IMR-90 (cell line): ENCODE results near the gene TBC1D1. TPM values are rescaled to one million over a fixed set of nuclear protein-coding genes. Genes with fewer than 3 reads are reported as not detected.

Source experiments
- ATAC-seq: fragments of 200-7000 bp; cut with Tn5 transposase; 2 replicates; pipeline ENCODE4 v1.9.1; 2020; ENCODE audit warnings: low read depth, mild to moderate bottlenecking, moderate library complexity
- BruUV-seq: library from RNA; stranded (reverse); fragments of 400-500 nt; replicated peaks from 2 replicates; lab custom pipeline; 2021; lab: Mats Ljungman, UMichigan
- CTCF ChIA-PET: fragments of 300-600 bp; formaldehyde crosslinking; extraction: SDS; loops from one replicate; lab custom pipeline; 2021; ENCODE audit warnings: antibody characterized with exemption; lab: Yijun Ruan, JAX
- POLR2A ChIA-PET: fragments of 300-600 bp; sonication (Branson Sonifier 250); formaldehyde crosslinking; loops from one replicate; lab custom pipeline; 2022; ENCODE audit warnings: antibody characterized with exemption; ENCODE audit not compliant: unreplicated experiment; lab: Charles Lee
- DNase-seq: peaks from one replicate; pipeline ENCODE4 v3.0.0; 2013
- H2AFZ ChIP-seq: replicated peaks from 2 replicates; pipeline ENCODE3; 2013; ENCODE audit warnings: low read length, mild to moderate bottlenecking; ENCODE audit not compliant: poor library complexity
- H2AK5ac ChIP-seq: 2 replicates; pipeline ENCODE4 v1.6.1; 2013; ENCODE audit warnings: low read depth, low read length, inconsistent platforms
- H2AK9ac ChIP-seq: replicated peaks from 2 replicates; pipeline ENCODE3; 2013; ENCODE audit warnings: mild to moderate bottlenecking, low read depth, low read length, moderate library complexity; ENCODE audit not compliant: poor library complexity
- H2BK120ac ChIP-seq: 2 replicates; pipeline ENCODE4 v1.6.1; 2013; ENCODE audit warnings: low read depth, low read length, inconsistent platforms
- H2BK15ac ChIP-seq: 3 replicates; pipeline ENCODE4 v1.6.1; 2013; ENCODE audit warnings: low read depth, low read length, inconsistent platforms
- H2BK20ac ChIP-seq: 2 replicates; pipeline ENCODE4 v1.6.1; 2013; ENCODE audit warnings: low read depth, mild to moderate bottlenecking, inconsistent platforms, low read length, moderate library complexity
- H2BK5ac ChIP-seq: 2 replicates; pipeline ENCODE4 v1.6.1; 2013; ENCODE audit warnings: mild to moderate bottlenecking, low read depth, low read length, inconsistent platforms; ENCODE audit not compliant: poor library complexity, severe bottlenecking
- H3K14ac ChIP-seq: replicated peaks from 2 replicates; pipeline ENCODE4 v1.6.1; 2013; ENCODE audit warnings: low read depth, low read length, inconsistent platforms
- H3K18ac ChIP-seq: 2 replicates; pipeline ENCODE4 v1.6.1; 2013; ENCODE audit warnings: low read depth, low read length, control low read depth
- H3K23ac ChIP-seq: 2 replicates; pipeline ENCODE4 v1.6.1; 2013; ENCODE audit warnings: low read depth, low read length, inconsistent platforms
- H3K27ac ChIP-seq: 2 replicates; pipeline ENCODE4 v1.5.1; 2013; ENCODE audit warnings: mild to moderate bottlenecking, control low read depth, low read length; ENCODE audit not compliant: insufficient read depth
- H3K27me3 ChIP-seq: 2 replicates; pipeline ENCODE4 v1.6.1; 2013; ENCODE audit warnings: low read length; ENCODE audit not compliant: control insufficient read depth, insufficient read depth
- H3K36me3 ChIP-seq: 2 replicates; pipeline ENCODE4 v1.6.1; 2013; ENCODE audit warnings: low read length, mixed read lengths; ENCODE audit not compliant: control insufficient read depth, insufficient read depth
- H3K4ac ChIP-seq: 2 replicates; pipeline ENCODE4 v1.6.1; 2013; ENCODE audit warnings: low read depth, low read length, inconsistent platforms
- H3K4me1 ChIP-seq: 2 replicates; pipeline ENCODE4 v1.6.1; 2013; ENCODE audit warnings: low read length, mixed read lengths; ENCODE audit not compliant: control insufficient read depth, insufficient read depth
- H3K4me2 ChIP-seq: 2 replicates; pipeline ENCODE4 v1.6.1; 2013; ENCODE audit warnings: low read depth, mild to moderate bottlenecking, control low read depth, low read length, moderate library complexity
- H3K4me3 ChIP-seq: 2 replicates; pipeline ENCODE4 v1.5.1; 2013; ENCODE audit warnings: low read depth, mild to moderate bottlenecking, control low read depth, low read length, moderate library complexity; ENCODE audit not compliant: insufficient read depth
- H3K56ac ChIP-seq: 2 replicates; pipeline ENCODE4 v1.6.1; 2013; ENCODE audit warnings: low read length, inconsistent platforms; ENCODE audit not compliant: insufficient read depth; ENCODE audit errors: extremely low read depth
- H3K79me1 ChIP-seq, 2 experiments: 2 replicates each; pipeline ENCODE4 v1.6.1; 2013; ENCODE audit warnings: low read length in 2 of 2, inconsistent platforms in 1 of 2, low read depth in 1 of 2
- H3K9ac ChIP-seq: 2 replicates; pipeline ENCODE4 v1.6.1; 2013; ENCODE audit warnings: low read depth, low read length, control low read depth
- H3K9me1 ChIP-seq: 2 replicates; pipeline ENCODE4 v1.6.1; 2013; ENCODE audit warnings: low read length, inconsistent platforms; ENCODE audit not compliant: insufficient read depth
- H3K9me3 ChIP-seq: 2 replicates; pipeline ENCODE4 v1.6.1; 2013; ENCODE audit warnings: low read length; ENCODE audit not compliant: control insufficient read depth, insufficient read depth
- H4K20me1 ChIP-seq: 2 replicates; pipeline ENCODE4 v1.6.1; 2013; ENCODE audit warnings: low read length, inconsistent platforms; ENCODE audit not compliant: insufficient read depth
- H4K5ac ChIP-seq: 2 replicates; pipeline ENCODE4 v1.6.1; 2013; ENCODE audit warnings: mild to moderate bottlenecking, low read depth, low read length, control low read depth
- H4K8ac ChIP-seq, 2 experiments: 2 replicates each; pipeline ENCODE4 v1.6.1; 2013; ENCODE audit warnings: low read depth in 2 of 2, low read length in 2 of 2, control low read depth in 1 of 2, inconsistent platforms in 1 of 2
- H4K91ac ChIP-seq: 2 replicates; pipeline ENCODE4 v1.6.1; 2013; ENCODE audit warnings: low read depth, low read length, inconsistent platforms; ENCODE audit not compliant: insufficient read depth
- BHLHE40 ChIP-seq: fragments of 150-350 bp; IDR thresholded peaks from 2 replicates; pipeline ENCODE4 v1.6.1; 2016; ENCODE audit warnings: mild to moderate bottlenecking, low read depth, low read length
- CEBPB ChIP-seq: IDR thresholded peaks from 2 replicates; pipeline ENCODE4 v1.6.1; 2012; ENCODE audit warnings: low read depth, low read length, improper control_type of control experiment
- CHD1 ChIP-seq: IDR thresholded peaks from 2 replicates; pipeline ENCODE4 v1.6.1; 2012; ENCODE audit warnings: low read depth, low read length, improper control_type of control experiment
- FOS ChIP-seq: fragments of 150-350 bp; IDR thresholded peaks from 2 replicates; pipeline ENCODE4 v1.6.1; 2016; ENCODE audit warnings: low read depth, low read length
- MAFK ChIP-seq: IDR thresholded peaks from 2 replicates; pipeline ENCODE4 v1.6.1; 2012; ENCODE audit warnings: low read depth, low read length, improper control_type of control experiment
- MAZ ChIP-seq: IDR thresholded peaks from 2 replicates; pipeline ENCODE4 v1.6.1; 2012; ENCODE audit warnings: low read depth, mild to moderate bottlenecking, low read length, improper control_type of control experiment, moderate library complexity, borderline replicate concordance
- MXI1 ChIP-seq: IDR thresholded peaks from 2 replicates; pipeline ENCODE4 v1.6.1; 2012; ENCODE audit warnings: low read depth, mild to moderate bottlenecking, low read length, moderate library complexity, borderline replicate concordance
- NFE2L2 ChIP-seq: fragments of 150-350 bp; IDR thresholded peaks from 2 replicates; pipeline ENCODE4 v1.6.1; 2016; ENCODE audit warnings: low read depth, mild to moderate bottlenecking, low read length
- POLR2A ChIP-seq: IDR thresholded peaks from 2 replicates; pipeline ENCODE4 v1.6.1; 2012; ENCODE audit warnings: mild to moderate bottlenecking, low read depth, low read length
- RAD21 ChIP-seq: IDR thresholded peaks from 2 replicates; pipeline ENCODE4 v1.6.1; 2012; ENCODE audit warnings: low read length, improper control_type of control experiment
- RCOR1 ChIP-seq: IDR thresholded peaks from 2 replicates; pipeline ENCODE4 v1.6.1; 2012; ENCODE audit warnings: mild to moderate bottlenecking, low read length, improper control_type of control experiment; ENCODE audit not compliant: insufficient replicate concordance
- RFX5 ChIP-seq: IDR thresholded peaks from 2 replicates; pipeline ENCODE4 v1.8.0; 2012; ENCODE audit warnings: low read depth, mild to moderate bottlenecking, low read length, moderate library complexity
- SMC3 ChIP-seq: fragments of 150-350 bp; IDR thresholded peaks from 2 replicates; pipeline ENCODE4 v1.6.1; 2016; ENCODE audit warnings: low read depth, mild to moderate bottlenecking, antibody characterized with exemption, low read length, moderate library complexity
- WGBS, 2 experiments: methylation state at CpG; one replicate each; pipeline versions ENCODE4 v1.1.5 to v1.1.7; 2013; ENCODE audit warnings: missing lambda C conversion rate in 2 of 2; ENCODE audit not compliant: insufficient read length in 1 of 2; ENCODE audit errors: extremely low coverage in 2 of 2; 5-methylcytosine and 5-hydroxymethylcytosine counted together
- dilution Hi-C: fragments of 300-500 bp; cut with HindIII; formaldehyde crosslinking; loops from one replicate; pipeline ENCODE4 v1.14.3; 2018; ENCODE audit warnings: low sequenced_read_pairs; ENCODE audit not compliant: unreplicated experiment
- in situ Hi-C: fragments of 300-500 bp; cut with MboI; formaldehyde crosslinking; loops from 3 replicates; pipeline ENCODE4 v1.14.3; 2019; ENCODE audit warnings: low sequenced_read_pairs, inconsistent platforms, mixed read lengths
- intact Hi-C: fragments of 100-400 bp; cut with micrococcal nuclease; formaldehyde crosslinking; loops from 2 replicates; pipeline ENCODE4 v1.10.0; 2022
- polyA plus RNA-seq, 3 experiments: library from polyadenylated mRNA; depleted of rRNA; stranded (reverse); fragments of >200 nt; gene quantifications; 2 replicates each; pipeline ENCODE4 v1.2.3, GENCODE V29; 2012; ENCODE audit warnings: low replicate concordance in 1 of 3
- total RNA-seq: library from RNA; depleted of rRNA; stranded (reverse); fragments of >200 nt; gene quantifications from 2 replicates; pipeline ENCODE4 v1.2.3, GENCODE V29; 2012
- TF ChIP-seq, protein P1 (sequence below): fragments of 150-350 bp; IDR thresholded peaks from 2 replicates; pipeline ENCODE4 v1.6.1; 2017; ENCODE audit warnings: mild to moderate bottlenecking, antibody characterized with exemption, low read length, low read depth
- TF ChIP-seq, protein P2 (sequence below): conservative IDR thresholded peaks from 2 replicates; pipeline ENCODE4 v1.5.1; 2012; ENCODE audit warnings: mild to moderate bottlenecking, low read depth, low read length, improper control_type of control experiment
- TF ChIP-seq, protein P3 (sequence below): fragments of 150-350 bp; IDR thresholded peaks from 2 replicates; pipeline ENCODE4 v1.6.1; 2016; ENCODE audit warnings: low read depth, mild to moderate bottlenecking, low read length, moderate library complexity, borderline replicate concordance

The TBC1D1 gene
- total and polyA plus RNA-seq, 2 of the 4 experiments (the other 2 are of a cell fraction), result 42.4 to 104 TPM

DNA sequence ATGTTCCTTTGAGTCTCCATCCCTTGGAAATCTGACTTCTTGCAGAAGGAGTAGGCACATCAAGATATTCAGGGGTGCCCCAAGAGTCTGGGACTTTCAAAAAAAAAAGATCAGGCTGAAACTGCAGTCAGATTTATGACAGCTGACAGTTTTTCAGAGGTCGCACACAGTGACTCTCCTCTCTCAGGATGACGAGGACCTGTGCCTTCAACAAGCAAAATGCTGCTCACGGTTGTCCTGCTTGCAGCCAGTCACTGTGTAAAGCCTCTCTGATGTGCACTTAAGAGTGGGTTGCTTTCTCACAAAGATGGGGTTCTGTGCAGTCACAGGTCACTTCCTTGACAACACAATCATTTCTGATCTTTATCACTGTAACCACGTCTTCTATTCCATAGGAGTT, 247.5 kb downstream of the TBC1D1 start:
- ChIA-PET CTCF (no interaction called here), POLR2A (no interaction called here)
- H2BK120ac ChIP-seq, result no peak overlapping the region
- H3K36me3 ChIP-seq, result peaks cover 7% of the 10 kb centered on the region; the same call in 1 of the 2 replicates
- peak overlapping the region; percentile 55; the same call in 1 of the 2 replicates for H3K14ac ChIP-seq
- no peak overlapping the region for H2BK5ac ChIP-seq
- no peak for ATAC-seq
- peaks cover 0 to 4% of the 10 kb centered on the region in 2 experiments; a peak in 1 of 4 replicates for H3K79me1 ChIP-seq
- no peak overlapping the region for H3K56ac ChIP-seq
- DNase-seq, result no peak
- 100% methylated on average over 1 of the region's 4 CpGs; no CpG with 5 or more reads in 1 of the 2 experiments for WGBS, 2 experiments
- H3K4me2 ChIP-seq, result no peak overlapping the region
- no peak overlapping the region for H3K9ac ChIP-seq
- H3K27ac ChIP-seq, result no peak overlapping the region
- TF ChIP-seq, protein P1, sequence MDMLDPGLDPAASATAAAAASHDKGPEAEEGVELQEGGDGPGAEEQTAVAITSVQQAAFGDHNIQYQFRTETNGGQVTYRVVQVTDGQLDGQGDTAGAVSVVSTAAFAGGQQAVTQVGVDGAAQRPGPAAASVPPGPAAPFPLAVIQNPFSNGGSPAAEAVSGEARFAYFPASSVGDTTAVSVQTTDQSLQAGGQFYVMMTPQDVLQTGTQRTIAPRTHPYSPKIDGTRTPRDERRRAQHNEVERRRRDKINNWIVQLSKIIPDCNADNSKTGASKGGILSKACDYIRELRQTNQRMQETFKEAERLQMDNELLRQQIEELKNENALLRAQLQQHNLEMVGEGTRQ, result no peak
- TF ChIP-seq MAZ (no peak), RCOR1 (no peak), RAD21 (no peak), POLR2A (no peak), RFX5 (no peak), NFE2L2 (no peak), CHD1 (no peak), MAFK (no peak), CEBPB (no peak), FOS (no peak), SMC3 (no peak), BHLHE40 (no peak), MXI1 (no peak)
- TF ChIP-seq, protein P2, sequence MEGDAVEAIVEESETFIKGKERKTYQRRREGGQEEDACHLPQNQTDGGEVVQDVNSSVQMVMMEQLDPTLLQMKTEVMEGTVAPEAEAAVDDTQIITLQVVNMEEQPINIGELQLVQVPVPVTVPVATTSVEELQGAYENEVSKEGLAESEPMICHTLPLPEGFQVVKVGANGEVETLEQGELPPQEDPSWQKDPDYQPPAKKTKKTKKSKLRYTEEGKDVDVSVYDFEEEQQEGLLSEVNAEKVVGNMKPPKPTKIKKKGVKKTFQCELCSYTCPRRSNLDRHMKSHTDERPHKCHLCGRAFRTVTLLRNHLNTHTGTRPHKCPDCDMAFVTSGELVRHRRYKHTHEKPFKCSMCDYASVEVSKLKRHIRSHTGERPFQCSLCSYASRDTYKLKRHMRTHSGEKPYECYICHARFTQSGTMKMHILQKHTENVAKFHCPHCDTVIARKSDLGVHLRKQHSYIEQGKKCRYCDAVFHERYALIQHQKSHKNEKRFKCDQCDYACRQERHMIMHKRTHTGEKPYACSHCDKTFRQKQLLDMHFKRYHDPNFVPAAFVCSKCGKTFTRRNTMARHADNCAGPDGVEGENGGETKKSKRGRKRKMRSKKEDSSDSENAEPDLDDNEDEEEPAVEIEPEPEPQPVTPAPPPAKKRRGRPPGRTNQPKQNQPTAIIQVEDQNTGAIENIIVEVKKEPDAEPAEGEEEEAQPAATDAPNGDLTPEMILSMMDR, result no peak
- TF ChIP-seq, protein P3, sequence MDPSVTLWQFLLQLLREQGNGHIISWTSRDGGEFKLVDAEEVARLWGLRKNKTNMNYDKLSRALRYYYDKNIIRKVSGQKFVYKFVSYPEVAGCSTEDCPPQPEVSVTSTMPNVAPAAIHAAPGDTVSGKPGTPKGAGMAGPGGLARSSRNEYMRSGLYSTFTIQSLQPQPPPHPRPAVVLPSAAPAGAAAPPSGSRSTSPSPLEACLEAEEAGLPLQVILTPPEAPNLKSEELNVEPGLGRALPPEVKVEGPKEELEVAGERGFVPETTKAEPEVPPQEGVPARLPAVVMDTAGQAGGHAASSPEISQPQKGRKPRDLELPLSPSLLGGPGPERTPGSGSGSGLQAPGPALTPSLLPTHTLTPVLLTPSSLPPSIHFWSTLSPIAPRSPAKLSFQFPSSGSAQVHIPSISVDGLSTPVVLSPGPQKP, result no peak
- no peak overlapping the region for H3K18ac ChIP-seq
- H4K8ac ChIP-seq, result no peak overlapping the region
- H3K27me3 ChIP-seq, result no peaks in the 10 kb centered on the region
- no peak overlapping the region for H4K5ac ChIP-seq
- H3K4me3 ChIP-seq, result no peak overlapping the region
- H4K20me1 ChIP-seq, result no peaks in the 10 kb centered on the region
- BruUV-seq, result no TSS peak
- no peak overlapping the region for H3K4ac ChIP-seq
- H3K4me1 ChIP-seq, result peaks cover 11% of the 10 kb centered on the region
- H2AFZ ChIP-seq, result no peak overlapping the region
- H2BK20ac ChIP-seq, result no peak overlapping the region
- 0 out of 2 replicates have a peak overlapping the region, but pooled peaks have one; percentile 35 for H2AK5ac ChIP-seq
- H4K91ac ChIP-seq, result no peak overlapping the region
- dilution Hi-C loops (no loop called here), in situ Hi-C loops (no loop called here), intact Hi-C loops (no loop called here)
- no peak overlapping the region for H2BK15ac ChIP-seq
- H2AK9ac ChIP-seq, result no peak overlapping the region
- H3K9me1 ChIP-seq, result peaks cover 20% of the 10 kb centered on the region
- H3K9me3 ChIP-seq, result no peaks in the 10 kb centered on the region
- no peak overlapping the region for H3K23ac ChIP-seq
